HEK293T (cell line): ENCODE results near the gene FBLN1.

Experiments used
- CTCF ChIA-PET: fragments of 350-600 bp; formaldehyde crosslinking; extraction: SDS; loops from one replicate; lab custom pipeline; 2021; ENCODE audit warnings: antibody characterized with exemption, inconsistent platforms; lab: Yijun Ruan, JAX
- POLR2A ChIA-PET: fragments of 350-600 bp; formaldehyde crosslinking; extraction: SDS; loops from one replicate; lab custom pipeline; 2020; ENCODE audit warnings: antibody characterized with exemption, inconsistent platforms; lab: Yijun Ruan, JAX
- DNase-seq: peaks from one replicate; pipeline ENCODE4 v3.0.0; 2012; ENCODE audit warnings: mixed read lengths; ENCODE audit errors: extremely low spot score
- ARNT ChIP-seq: fragments of 450-650 bp; IDR thresholded peaks from 2 replicates; pipeline ENCODE4 v1.6.1; 2017; ENCODE audit warnings: mild to moderate bottlenecking
- BHLHE40 ChIP-seq: fragments of 450-650 bp; IDR thresholded peaks from 2 replicates; pipeline ENCODE4 v1.6.1; 2016; ENCODE audit warnings: mild to moderate bottlenecking, moderate library complexity, borderline replicate concordance
- CTBP1 ChIP-seq: fragments of 450-650 bp; IDR thresholded peaks from 2 replicates; pipeline ENCODE4 v1.6.1; 2016; ENCODE audit warnings: borderline replicate concordance
- ELF4 ChIP-seq: fragments of 450-650 bp; IDR thresholded peaks from 2 replicates; pipeline ENCODE4 v1.6.1; 2017; ENCODE audit warnings: antibody characterized with exemption
- FOXA1 ChIP-seq: fragments of 450-650 bp; IDR thresholded peaks from 2 replicates; pipeline ENCODE4 v1.6.1; 2016; ENCODE audit warnings: mild to moderate bottlenecking
- FOXK2 ChIP-seq: fragments of 450-650 bp; IDR thresholded peaks from 2 replicates; pipeline ENCODE4 v1.6.1; 2016; ENCODE audit warnings: mild to moderate bottlenecking
- FOXM1 ChIP-seq: fragments of 450-650 bp; IDR thresholded peaks from 2 replicates; pipeline ENCODE4 v1.6.1; 2017; ENCODE audit warnings: mild to moderate bottlenecking, borderline replicate concordance
- HDGF ChIP-seq: fragments of 450-650 bp; IDR thresholded peaks from 2 replicates; pipeline ENCODE4 v1.6.1; 2017; ENCODE audit warnings: antibody characterized with exemption, borderline replicate concordance
- L3MBTL2 ChIP-seq: fragments of 450-650 bp; conservative IDR thresholded peaks from 2 replicates; pipeline ENCODE4 v1.6.1; 2016; ENCODE audit warnings: mild to moderate bottlenecking
- LEF1 ChIP-seq: fragments of 450-650 bp; IDR thresholded peaks from 2 replicates; pipeline ENCODE4 v1.6.1; 2017; ENCODE audit warnings: mild to moderate bottlenecking, borderline replicate concordance
- NFRKB ChIP-seq: fragments of 450-650 bp; IDR thresholded peaks from 2 replicates; pipeline ENCODE4 v1.6.1; 2016; ENCODE audit warnings: mild to moderate bottlenecking, moderate library complexity
- PKNOX1 ChIP-seq: fragments of 450-650 bp; IDR thresholded peaks from 2 replicates; pipeline ENCODE4 v1.6.1; 2016
- SP1 ChIP-seq: fragments of 450-650 bp; IDR thresholded peaks from 2 replicates; pipeline ENCODE4 v1.6.1; 2017
- SUZ12 ChIP-seq: fragments of 450-650 bp; IDR thresholded peaks from 2 replicates; pipeline ENCODE4 v1.6.1; 2016; ENCODE audit warnings: mild to moderate bottlenecking
- TARDBP ChIP-seq: fragments of 450-650 bp; IDR thresholded peaks from 2 replicates; pipeline ENCODE4 v1.6.1; 2016
- ZNF384 ChIP-seq: fragments of 450-650 bp; IDR thresholded peaks from 2 replicates; pipeline ENCODE4 v1.6.1; 2016

FBLN1 gene

GRCh38 chr22:45581549-45582080 is 78.9 kb downstream of the FBLN1 start:
- TF ChIP-seq FOXM1 (no peak), L3MBTL2 (no peak), ZNF384 (no peak), PKNOX1 (no peak), SP1 (no peak), SUZ12 (no peak), LEF1 (no peak), BHLHE40 (no peak), ELF4 (no peak), HDGF (no peak), NFRKB (no peak), TARDBP (no peak), FOXA1 (no peak)
- ChIA-PET CTCF (no interaction called here), POLR2A (no interaction called here)
- no peak for DNase-seq

DNA sequence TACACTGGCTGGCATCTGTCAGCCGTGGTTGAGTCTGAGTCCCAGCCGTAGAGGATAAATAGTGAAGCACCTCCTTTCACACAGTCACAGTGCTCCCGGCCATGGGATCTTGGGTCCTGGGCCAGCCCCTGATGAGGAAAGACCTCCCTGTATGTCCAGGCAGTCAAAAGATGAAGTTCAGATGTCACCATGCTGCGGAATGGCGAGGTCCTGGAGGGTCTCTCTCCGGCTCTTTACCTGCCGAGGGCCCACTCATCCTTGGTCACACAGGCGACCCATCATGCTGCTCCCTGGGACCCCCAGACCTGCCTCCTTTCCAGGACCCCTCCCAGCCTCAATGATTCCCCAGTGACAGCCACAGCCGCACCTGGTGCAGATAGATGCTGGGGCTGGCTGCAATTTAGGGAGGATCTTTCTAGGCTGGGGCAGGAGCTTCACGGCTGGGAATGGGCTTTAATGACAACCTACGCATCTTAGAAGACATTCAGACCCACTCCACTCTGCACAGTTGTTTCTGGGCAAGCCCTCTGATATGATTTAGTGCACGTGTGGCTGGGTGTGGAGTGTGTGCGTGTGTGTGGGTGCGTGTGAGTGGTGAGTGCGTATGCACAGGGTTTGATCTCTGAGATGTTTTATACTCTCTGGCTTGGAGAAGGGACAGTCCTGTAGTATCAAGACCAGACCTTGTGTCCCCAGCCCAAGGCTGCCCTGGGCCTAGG is 79.7 kb downstream of the FBLN1 start:
- no peak for DNase-seq
- no peak for TF ChIP-seq TARDBP
- no peak for TF ChIP-seq LEF1
- TF ChIP-seq FOXM1: no peak
- TF ChIP-seq L3MBTL2: no peak
- TF ChIP-seq PKNOX1: no peak
- TF ChIP-seq ARNT: no peak
- no peak for TF ChIP-seq ELF4
- TF ChIP-seq FOXK2: no peak
- no peak for TF ChIP-seq SUZ12
- no peak for TF ChIP-seq ZNF384
- TF ChIP-seq FOXA1: no peak
- no peak for TF ChIP-seq HDGF
- TF ChIP-seq BHLHE40: no peak
- no peak for TF ChIP-seq CTBP1
- no peak for TF ChIP-seq NFRKB
- TF ChIP-seq SP1: no peak
- ChIA-PET CTCF (no interaction called here), POLR2A (no interaction called here)

DNA sequence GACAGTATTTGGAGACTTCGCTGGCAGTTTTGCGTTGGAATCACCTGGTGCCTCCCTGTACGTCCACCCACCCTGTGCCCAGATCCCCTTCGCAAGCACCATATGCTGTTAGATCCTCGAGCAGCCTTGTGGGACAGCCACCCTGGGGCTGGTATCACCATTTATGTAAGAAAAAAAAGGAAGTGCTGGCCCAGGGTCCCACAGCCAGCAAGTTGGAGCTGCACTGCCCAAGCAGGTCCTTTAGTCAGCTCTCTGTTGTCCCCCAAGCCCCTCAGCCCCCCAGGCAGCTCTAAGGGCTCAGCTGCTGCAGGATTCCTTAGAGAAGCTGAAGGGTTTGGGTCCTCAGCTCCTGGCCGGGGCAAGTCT is 80.3 kb downstream of the FBLN1 start:
- DNase-seq: no peak
- ChIA-PET POLR2A (no interaction called here), CTCF (no interaction called here)
- no peak for TF ChIP-seq CTBP1
- no peak for TF ChIP-seq PKNOX1
- no peak for TF ChIP-seq HDGF

DNA sequence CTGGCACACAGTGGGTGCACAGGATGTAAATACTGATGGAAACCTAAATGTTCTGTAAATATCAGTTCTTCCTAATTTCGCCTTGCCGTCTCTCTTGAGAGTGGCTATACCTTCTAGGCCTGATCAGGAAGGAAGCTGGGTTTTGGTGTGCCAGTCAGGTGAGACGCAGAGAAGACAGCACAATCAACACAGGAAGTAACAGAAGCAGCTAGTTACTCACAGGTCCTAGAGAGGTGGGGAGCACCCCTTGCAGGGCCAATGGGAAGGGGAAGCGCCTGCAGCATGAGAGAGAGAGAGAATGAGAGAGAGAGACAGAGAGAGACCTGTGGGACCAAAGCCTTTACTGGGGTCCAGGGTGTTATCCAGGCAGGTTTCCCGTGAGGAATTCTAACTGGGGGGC is 80.8 kb downstream of the FBLN1 start:
- POLR2A ChIA-PET: no interaction called here
- TF ChIP-seq HDGF (no peak), PKNOX1 (no peak), ZNF384 (no peak), BHLHE40 (no peak), SUZ12 (no peak), ARNT (no peak), NFRKB (no peak), ELF4 (no peak), CTBP1 (no peak), LEF1 (no peak), L3MBTL2 (no peak)
- DNase-seq: no peak
- CTCF ChIA-PET: no interaction called here

- TF ChIP-seq HDGF (no peak), PKNOX1 (no peak), FOXM1 (no peak)
- DNase-seq: no peak
- CTCF ChIA-PET: no interaction called here
- POLR2A ChIA-PET: no interaction called here
Measured at GRCh38 chr22:45584121-45584570, 81.5 kb downstream of the FBLN1 start.
